CD4-positive, alpha-beta T cell treated with Interleukin-6 for 4 hours (primary cell): ENCODE measurements around the gene CTSZ.

Source experiments
- DNase-seq: peaks from one replicate; pipeline ENCODE4 v3.0.0-alpha.2; 2020; ENCODE audit warnings: mixed read lengths

The CTSZ gene

DNA sequence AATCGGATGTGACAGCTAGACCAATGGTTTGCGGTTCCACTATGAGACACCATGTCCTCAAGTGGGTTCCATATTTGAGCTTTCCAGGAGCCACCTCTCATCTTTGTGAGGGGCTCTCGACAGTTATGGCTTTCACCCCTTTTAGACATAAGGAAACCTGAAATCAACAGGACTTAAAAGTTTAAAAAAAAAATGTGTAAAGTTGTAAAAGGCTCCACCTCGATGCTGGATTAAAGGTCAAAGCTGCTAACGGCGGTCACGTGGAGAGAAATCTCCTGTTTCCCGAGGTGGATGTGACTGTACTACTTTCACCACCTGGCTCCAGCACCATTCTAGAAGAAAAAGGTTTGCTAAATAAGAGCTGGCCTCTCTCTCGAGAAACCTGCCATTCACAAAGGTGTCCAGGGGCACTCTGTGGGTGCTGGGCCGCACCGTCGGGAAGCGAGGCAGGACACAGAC, 24.5 kb upstream of the CTSZ start:
- peak; percentile 9 for DNase-seq

DNA sequence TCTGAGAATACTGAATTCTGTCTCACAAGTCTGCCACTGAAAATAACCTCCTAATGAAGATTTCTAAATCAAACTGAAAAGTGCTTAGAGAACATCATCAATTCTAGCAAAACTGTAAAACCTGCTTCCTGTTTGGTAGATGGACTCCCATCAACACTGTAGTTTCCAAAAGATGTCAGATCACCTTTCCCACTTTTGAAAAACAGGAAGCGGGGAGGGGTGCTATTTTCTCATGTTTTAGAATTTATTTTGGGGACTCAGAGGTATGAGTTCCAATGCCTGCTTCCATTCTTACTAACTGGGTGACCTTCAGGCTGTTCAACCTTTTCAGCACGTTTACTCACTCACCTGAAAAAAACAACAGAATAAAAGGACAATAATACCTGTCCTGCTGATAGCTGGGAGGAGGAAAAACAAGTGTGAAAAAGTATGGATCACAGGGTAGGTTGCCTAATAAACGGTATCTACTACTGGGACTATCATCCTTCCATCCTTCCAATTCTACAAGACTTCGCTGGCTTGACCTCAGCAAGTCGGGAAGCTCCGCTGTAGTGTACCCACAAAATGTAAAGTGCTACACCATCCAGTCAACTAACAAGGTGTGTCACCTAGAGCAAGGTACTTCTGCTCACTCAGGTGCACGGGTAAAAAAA, 24.0 kb upstream of the CTSZ start:
- DNase-seq = no peak

DNA sequence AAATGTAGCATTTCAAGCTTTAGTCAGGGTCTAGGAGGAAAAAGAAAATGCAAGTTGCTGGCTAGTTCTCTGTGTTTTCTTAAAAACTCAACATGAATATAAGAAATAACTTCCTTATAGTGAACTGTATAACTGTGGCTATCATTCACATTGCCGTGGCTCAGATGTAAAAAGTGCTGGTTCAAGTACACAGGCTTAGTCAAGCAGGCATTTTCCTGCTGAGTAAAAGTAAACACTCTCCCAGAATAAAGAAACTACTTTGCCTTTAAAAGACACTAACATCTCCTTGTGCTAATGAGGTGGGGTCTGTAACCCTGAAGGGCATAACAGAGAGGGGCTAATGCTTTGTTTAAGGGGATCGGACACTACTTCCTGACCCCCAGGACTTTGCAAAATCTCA, 21.8 kb upstream of the CTSZ start:
- no peak for DNase-seq

DNA sequence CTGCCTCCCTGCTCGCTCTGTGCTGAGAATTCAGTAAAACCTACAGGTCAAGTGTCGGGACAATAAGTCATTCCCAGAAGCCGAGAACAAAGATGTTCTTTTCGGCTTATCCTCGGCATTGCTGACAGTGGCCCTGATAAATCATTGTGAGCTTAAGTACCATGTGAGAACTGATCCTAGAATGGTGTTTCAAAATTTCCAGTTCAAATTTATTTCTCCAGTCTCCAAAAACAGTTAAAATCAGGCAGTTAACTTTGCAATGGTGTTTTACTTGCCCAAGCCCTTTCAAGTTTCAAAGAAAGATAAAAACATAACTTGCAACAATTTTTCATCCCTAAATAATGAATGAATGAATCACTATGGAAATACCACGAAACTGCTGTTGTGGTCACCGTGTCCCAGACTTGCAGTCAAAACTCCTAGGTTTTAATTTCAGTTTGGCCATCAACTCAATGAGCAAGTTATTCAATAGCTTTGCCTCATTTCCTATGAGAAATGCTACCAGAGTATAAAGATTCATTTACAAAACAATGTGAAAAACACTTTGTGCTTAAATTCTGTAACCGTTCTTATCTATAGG, 20.8 kb upstream of the CTSZ start:
- no peak for DNase-seq

DNA sequence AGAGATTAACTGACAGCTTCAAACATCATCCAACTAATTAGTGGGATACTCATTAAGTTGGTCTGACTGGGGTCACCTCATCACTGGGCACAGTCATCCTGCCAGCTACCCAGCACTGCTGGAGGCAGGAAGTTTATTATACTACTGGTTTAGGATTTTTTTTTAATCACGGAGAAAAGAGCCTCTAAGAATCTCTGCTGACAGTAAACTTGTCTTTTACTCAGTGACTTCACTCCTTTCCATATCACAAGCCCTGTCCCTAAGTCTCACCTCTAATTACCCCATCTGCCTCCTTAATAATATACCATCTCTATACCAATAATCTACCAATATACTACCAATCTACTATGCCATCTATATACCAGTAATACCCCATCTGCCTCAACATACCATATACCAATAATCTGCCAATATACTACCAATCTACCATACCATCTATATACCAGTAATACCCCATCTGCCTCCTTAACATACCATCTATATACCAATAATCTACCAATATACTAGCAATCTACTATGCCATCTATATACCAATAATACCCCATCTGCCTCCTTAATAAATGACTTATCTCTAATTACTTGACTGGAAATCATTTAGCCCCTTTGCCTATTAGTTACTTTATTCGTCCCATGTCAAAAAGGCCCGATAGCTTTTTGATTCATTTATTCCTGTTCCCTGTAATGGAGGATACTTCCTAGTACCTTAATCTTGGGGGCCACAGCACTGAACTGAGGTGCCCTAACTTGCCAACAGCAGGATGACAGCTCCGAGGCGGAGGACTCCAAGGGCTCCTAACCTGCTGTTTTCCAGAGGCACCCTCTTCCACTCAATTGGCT, 20.1 kb upstream of the CTSZ start:
- no peak for DNase-seq

DNA sequence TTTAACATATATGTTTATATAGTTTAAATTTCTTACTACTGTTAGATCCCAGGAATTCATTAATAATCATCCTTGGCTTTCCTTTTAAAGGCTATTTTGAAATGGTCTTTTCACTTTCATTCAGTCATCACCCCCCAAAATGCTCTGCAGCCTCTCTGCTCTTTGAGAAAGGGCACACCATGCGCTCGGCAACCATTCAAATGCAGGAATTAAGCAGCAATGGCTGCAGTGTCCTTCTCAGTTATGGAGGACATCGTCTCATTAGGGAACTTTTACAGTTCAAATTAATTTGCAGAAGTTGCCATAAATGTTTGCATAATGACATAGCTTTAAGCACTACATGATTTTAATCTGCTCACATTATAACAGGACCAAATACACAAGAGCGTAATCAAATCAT, 18.5 kb upstream of the CTSZ start:
- DNase-seq = no peak

DNA sequence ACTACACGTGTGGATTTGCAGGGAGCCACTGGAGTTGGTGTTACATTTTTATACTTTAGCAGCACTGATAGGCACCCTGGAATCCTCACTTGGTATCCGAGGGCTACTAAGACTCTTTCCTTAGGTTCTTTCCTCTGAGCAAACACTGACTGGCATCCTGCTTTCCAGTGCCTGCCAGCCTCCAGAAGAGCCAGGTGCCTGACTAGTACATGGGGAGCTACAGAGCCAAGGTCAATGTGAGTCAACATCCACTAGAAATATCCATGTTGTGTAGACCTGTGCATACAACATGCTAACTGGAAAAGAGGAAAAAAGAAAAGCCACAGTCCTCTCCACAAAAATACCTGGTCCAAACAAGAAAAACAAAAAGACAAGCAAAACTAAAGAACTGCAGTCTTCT, 18.0 kb upstream of the CTSZ start:
- no peak for DNase-seq

DNA sequence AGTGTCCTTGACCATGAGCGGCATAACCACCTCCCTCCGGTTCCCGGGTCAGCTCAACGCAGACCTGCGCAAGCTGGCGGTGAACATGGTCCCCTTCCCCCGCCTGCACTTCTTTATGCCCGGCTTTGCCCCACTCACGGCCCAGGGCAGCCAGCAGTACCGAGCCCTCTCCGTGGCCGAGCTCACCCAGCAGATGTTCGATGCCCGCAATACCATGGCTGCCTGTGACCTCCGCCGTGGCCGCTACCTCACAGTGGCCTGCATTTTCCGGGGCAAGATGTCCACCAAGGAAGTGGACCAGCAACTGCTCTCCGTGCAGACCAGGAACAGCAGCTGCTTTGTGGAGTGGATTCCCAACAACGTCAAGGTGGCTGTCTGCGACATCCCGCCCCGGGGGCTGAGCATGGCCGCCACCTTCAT, 17.1 kb upstream of the CTSZ start:
- no peak for DNase-seq

DNA sequence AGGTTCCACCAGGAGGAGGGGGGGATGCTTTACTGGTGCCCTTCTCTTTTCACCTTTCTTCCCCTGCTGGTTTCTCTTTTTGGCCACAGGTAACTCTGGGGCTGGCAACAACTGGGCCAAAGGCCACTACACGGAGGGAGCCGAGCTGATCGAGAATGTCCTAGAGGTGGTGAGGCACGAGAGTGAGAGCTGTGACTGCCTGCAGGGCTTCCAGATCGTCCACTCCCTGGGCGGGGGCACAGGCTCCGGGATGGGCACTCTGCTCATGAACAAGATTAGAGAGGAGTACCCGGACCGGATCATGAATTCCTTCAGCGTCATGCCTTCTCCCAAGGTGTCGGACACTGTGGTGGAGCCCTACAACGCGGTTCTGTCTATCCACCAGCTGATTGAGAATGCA, 16.6 kb upstream of the CTSZ start:
- DNase-seq = no peak

DNA sequence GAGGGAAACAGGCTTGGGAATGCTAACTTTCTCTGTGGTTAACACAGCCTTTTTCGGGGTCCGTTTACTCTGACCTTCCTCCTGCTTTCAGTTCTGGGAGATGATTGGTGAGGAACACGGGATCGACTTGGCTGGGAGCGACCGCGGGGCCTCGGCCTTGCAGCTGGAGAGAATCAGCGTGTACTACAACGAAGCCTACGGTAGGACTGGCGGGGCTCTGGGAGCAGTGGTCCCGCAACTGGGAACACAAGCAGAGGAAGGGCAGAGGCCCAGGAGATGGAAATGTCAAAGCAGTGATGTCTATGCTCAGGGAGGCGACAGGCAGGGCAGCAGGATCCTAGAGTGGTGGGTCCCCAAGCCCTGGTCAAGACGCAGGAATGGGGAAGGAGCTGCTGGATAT, 15.7 kb upstream of the CTSZ start:
- DNase-seq = no peak

DNA sequence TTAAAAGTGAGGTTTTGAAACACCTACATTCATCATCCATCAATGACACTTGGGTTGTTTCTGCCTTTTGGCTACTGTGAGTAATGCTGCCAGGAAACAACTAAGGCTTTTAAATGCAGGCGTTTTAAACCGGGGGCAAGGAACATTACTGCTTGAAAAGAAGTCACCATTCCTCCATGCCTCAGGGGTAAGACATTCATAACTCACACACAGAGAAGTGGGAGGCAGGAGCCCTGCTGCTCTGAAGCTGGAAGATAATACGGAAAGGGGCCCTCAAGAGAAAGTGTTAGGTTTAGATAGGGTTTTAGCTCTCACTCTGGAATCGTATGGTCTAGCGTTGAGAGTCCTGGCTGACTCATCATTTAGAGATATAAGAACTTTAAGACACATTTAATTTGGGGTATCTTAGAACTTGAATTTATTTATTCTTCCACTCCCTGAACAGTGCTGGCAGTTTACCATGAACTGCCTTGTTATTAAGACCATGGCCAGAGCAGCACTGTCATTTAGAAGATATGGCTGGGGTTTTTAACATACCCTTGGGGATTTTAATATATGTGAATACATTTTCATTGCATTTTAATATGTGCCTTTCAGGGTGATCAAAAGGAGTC, 14.0 kb upstream of the CTSZ start:
- no peak for DNase-seq

DNA sequence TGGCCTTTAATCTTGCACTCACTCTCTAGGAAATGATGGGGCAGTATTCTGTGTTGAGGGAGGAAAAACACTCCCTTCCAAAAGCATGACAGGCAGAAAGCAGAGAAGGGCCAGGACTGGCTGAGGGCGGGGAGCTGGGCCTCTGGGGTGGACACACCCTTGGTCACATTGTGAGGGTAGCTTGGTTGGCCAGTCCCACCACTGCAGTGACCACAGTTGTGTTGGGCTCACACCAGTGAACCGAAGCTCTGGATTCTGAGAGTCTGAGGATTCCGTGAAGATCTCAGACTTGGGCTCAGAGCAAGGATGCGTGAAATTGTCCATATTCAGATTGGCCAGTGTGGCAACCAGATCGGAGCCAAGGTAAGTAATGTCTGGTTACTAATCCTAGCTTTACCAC, 12.2 kb upstream of the CTSZ start, which contains the start of gene TUBB1:
Gene TUBB1 (plus strand): TSS at position 213 of the 400 bp plus-strand sequence. CDS start 94 bp downstream, at position 307.
- DNase-seq = no peak

DNA sequence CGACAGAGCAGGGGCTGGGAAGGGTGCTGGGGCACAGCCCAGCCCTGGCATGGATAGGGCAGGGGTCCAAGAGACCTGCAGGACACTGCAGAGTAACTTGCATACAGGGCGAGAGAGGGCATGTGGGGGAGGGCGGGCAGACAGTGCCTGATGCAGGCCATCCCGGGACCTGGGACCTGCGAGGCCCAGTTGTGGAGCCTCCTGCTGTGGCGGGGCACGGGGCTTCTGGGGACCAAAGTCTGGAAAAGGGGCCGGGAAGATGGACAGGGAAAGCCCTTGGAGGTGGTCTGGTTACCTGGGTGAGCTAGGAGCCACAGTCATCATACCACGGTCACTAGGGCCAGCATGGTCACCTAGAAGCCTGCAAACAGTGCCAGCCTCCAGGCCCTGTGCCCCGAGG, 11.8 kb upstream of the CTSZ start:
- no peak for DNase-seq

DNA sequence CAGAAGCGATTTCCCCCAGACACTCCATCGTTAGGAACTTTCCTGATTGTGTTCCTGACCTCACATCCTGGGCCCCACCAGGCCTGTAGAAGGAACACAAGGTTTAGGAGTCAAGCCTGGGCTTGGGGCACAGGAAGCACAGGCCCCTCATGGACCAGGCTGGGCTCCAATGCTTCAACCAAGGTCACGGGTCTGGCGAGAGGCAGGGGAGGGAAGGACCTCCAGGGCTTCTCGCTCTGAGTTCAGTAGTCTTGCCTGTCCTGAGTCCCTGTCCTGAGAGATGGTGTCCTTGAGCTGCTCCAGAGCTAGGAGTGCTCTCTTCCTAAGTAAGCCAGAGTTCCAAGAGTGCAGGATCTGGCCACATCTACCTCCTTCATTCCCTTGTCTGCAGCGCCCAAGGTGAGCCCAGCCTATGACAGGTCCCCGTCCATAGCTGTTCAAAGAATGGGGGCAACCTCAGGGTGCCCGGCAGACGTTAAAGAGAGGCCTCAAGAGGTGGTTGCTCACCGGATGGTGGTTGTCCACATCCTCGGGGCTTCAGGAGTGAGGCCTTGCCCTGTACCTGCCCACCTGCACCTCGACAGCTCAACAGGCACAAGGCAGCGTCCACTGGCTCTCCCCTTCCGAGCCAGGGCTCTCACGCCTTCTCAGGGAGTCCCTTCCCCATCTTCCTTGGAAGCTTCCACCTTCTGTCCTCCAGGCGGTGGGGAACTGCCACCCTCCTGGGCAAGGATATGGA, 10.6 kb upstream of the CTSZ start:
- DNase-seq = no peak

DNA sequence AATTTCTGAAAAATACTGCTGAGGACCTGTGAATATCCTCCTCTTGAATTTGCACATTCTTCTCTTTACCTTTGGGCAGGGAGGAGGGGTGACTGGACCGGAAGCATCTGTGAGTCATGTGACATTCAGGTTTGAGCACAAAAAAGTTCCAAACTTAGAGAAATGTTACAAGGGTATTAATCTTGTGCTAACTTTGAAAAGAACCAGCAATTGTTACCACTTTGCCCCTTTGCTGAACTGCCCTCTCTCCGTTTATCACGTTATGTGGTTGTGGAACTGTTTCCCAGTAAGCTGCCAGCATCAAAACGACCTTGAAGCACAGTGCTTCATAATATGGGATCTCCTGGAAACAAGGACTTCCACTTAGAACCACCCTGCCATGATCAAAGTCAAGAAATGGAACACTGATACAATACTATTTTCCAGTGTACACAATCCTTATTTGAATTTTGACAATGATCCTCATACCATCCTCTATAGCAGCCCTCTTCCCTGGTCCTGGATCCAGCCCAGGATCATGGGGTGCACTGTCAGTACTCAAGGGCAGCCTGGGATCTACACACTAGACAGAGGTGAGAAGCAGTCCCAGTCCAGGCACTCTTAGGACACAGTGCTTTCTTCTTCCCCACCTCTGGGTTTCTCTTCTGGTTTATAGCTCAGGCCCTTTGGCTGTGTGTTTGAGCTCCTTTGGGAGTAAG, 9.9 kb upstream of the CTSZ start:
- peak; percentile 48 for DNase-seq

DNA sequence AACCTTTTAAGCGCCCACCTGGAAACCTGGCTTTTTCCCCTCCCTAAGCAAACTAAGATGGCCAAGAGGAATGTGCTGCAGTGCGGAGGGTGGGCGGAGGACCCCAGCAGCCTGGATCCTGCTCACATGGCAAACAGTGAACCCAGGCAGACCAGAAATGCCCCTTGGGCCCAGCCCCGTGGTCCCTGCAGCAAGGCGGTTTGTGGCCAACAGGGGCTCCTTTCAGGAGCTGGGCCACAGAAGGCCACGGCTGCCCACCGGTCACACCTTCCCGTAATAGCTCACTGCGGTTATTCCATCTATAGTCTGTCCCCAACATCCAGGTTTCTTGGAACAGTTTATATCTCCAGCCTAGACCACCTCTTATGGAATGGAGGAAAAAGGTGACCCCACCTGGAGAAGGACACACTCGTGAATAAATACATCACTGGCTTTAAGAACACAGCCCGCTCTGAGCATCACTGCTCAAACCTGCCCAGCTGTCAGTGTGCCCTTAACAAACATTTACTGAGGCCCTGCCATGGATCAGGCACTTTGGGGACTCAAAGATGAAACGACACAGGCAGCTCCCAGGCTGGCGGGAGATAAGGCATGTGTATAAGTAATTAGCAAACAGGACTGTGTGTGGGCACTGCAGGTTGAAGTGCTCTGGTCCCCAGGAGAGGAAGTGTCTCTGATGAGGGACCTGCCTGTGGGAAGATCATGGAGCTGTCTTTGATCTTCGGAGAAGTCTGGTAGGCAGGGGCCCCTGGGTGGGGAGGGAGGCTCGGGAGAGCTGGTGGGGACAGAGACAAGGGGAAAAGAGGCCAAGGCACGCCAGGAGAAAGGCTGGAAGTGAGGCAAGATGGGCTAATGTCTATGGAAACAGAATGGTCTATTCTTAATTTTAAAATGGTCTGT, 9.0 kb upstream of the CTSZ start:
- DNase-seq = no peak

DNA sequence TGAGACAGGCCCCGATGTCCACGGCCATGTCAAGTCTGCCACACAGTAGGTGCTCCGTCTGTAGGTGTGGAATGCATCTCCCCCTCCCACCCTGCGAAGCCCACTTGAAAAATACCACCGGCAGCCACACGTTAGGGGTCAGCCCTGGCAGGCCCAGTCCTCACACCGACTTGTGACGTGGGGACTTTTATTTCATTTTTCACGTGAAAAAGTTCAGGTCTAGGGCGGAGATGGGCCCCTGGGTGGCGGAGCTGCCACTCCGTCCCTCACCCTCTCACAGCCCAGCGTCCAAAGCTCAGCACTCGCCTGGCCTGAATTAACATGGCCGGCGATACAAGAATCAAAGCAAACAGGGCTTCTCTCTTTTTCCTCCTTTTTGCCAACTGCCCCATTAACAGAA, 8.4 kb upstream of the CTSZ start:
- no peak for DNase-seq

DNA sequence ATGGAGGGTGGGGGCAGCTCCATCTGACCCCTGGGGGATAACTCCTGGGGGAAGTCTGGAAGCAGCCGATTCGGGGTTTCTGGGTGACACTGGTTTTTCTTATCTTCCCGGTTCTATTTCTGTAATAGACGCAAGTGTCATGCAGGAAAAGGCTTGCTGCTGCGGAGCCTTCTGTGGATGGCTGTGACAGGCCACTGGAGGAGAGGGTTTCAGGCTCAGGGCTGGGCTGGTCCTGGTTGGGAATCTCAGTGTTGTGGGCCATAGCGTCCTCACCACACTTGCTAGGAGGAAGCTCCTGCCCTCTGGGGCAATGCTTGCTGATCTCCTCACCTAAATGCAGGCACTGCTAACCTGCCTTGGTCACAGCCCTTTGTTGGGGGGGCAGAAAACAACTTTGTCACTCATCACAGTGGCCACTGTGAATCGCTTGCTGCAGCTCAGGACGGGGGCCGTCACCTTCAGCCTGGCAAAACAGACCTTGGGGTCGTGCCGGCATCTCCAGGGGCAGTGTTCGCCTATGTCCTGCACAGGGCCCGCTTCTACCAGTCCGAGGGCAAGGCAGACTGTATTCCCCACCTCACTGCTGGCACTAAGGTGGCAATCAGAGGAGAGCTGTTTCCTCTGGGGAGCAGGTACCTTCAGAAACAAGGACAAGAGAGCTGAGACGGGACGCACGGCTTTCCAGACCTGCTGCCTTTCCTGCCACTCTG, 7.8 kb upstream of the CTSZ start:
- DNase-seq = no peak

DNA sequence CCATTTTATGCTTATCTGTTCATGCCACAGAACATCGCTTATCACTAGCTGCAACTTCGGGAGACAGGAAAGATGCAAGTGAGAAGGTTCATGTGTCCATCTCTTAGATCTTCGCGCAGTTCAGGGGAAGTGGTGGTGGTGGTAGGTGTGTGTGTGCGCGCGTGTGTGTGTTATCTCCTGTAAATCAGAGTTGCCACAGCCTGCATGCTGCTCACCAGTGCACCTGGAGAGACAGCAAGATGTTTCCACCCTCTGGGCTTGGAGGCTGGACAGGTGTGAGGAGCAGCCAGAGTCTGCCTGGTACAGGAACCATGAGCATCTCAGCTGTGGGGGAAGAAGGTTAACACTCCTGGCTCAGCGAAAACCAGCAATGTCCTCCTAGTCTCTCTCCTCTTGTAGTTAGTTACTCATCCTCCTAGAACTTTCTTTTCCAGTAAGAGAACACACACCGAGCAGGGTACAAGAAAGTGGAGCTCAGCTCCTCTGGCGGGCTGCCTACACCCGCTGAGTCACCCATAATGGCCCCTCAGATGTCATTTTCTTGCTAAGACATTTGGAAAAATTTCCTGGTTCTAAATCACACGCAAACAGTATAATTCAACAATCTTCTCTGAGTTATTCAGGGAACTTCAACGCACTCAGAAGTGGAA, 7.0 kb upstream of the CTSZ start:
- peak; percentile 27 for DNase-seq
